ENCODE measurements around the gene MRPL45. TPM values are rescaled to one million over a fixed set of nuclear protein-coding genes. Genes with fewer than 3 reads are reported as not detected.
A peak's percentile ranks its signal among the peaks of the same experiment; 100 is the strongest.

Gene MRPL45
- total and polyA plus RNA-seq, 10 of the 15 experiments (the other 5 are each of a cell fraction or from before 2014, with no cell fraction given) = 37.5 to 128 (median 59.6) TPM

- peak; percentile 54; the same call in 1 of the 2 replicates for TF ChIP-seq BACH1 (IDR thresholded peaks at IDR 0.05; ENCODE audit: borderline replicate concordance)
- peak; percentile 69 for TF ChIP-seq GATAD2B (conservative IDR thresholded peaks at IDR 0.05; ENCODE audit: low read depth)
- TF ChIP-seq PAX8 (IDR thresholded peaks at IDR 0.05) = no peak
- no peak for TF ChIP-seq RELA (IDR thresholded peaks at IDR 0.05; ENCODE audit: borderline replicate concordance, partially characterized antibody)
- no peak for TF ChIP-seq RUNX3 (IDR thresholded peaks at IDR 0.05; ENCODE audit: low read length)
- TF ChIP-seq ELK1 (IDR thresholded peaks at IDR 0.05; ENCODE audit: low read depth, low read length) = peak; percentile 81
- TF ChIP-seq CEBPB (IDR thresholded peaks at IDR 0.05; ENCODE audit: borderline replicate concordance in 1 of 2, low read depth in 2 of 2, low read length in 2 of 2) = no peak
- TF ChIP-seq, protein P1, sequence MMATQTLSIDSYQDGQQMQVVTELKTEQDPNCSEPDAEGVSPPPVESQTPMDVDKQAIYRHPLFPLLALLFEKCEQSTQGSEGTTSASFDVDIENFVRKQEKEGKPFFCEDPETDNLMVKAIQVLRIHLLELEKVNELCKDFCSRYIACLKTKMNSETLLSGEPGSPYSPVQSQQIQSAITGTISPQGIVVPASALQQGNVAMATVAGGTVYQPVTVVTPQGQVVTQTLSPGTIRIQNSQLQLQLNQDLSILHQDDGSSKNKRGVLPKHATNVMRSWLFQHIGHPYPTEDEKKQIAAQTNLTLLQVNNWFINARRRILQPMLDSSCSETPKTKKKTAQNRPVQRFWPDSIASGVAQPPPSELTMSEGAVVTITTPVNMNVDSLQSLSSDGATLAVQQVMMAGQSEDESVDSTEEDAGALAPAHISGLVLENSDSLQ (IDR thresholded peaks at IDR 0.05) = no peak
- no peak for TF ChIP-seq E4F1 (IDR thresholded peaks at IDR 0.05; ENCODE audit: borderline replicate concordance, partially characterized antibody)
- no peak; the same call in 1 of the 2 replicates for TF ChIP-seq CHD1 (IDR thresholded peaks at IDR 0.05; ENCODE audit: low read depth, low read length)
- TF ChIP-seq ATF3 (IDR thresholded peaks at IDR 0.05; ENCODE audit: borderline replicate concordance, extremely low read depth, low read depth, low read length) = no peak
- no peak for TF ChIP-seq CBX3 (IDR thresholded peaks at IDR 0.05; ENCODE audit: borderline replicate concordance, low read depth)
- no peak for TF ChIP-seq ZNF24 (IDR thresholded peaks at IDR 0.05)
- TF ChIP-seq BCL11A (IDR thresholded peaks at IDR 0.05; ENCODE audit: low read depth, low read length) = no peak
- TF ChIP-seq RAD51 (IDR thresholded peaks at IDR 0.05) = no peak
- no peak for TF ChIP-seq BCL3 (IDR thresholded peaks at IDR 0.05; ENCODE audit: borderline replicate concordance, insufficient read depth, low read depth, low read length, poor library complexity, severe bottlenecking)
- no peak for TF ChIP-seq ASH2L (IDR thresholded peaks at IDR 0.05; ENCODE audit: borderline replicate concordance, low read depth)
- TF ChIP-seq NFIC (IDR thresholded peaks at IDR 0.05; ENCODE audit: low read depth, low read length) = no peak
- no peak for TF ChIP-seq MEF2A (IDR thresholded peaks at IDR 0.05; ENCODE audit: insufficient read depth, low read depth, low read length)
Observed at GRCh38 chr17:38351412-38352222, 54.6 kb downstream of the MRPL45 start, which contains the start of gene SOCS7 (continued).

Data from GM12878 (cell line).